GM21717 (cell line): ENCODE results near the gene RFNG.
"Not testable (repeated sequence)": the region's sequence is repeated elsewhere in the genome, so short reads cannot be mapped to it uniquely, and the experiment has no call there.

Source experiments
- ATAC-seq: cut with Tn5 transposase; IDR thresholded peaks from one replicate; pipeline ENCODE4 v1.9.1; 2021; ENCODE audit warnings: mild to moderate bottlenecking, moderate library complexity; ENCODE audit not compliant: unreplicated experiment

RFNG gene

GRCh38 chr17:82046903-82047302 lies 4.7 kb downstream of the RFNG start:
- no peak for ATAC-seq

DNA sequence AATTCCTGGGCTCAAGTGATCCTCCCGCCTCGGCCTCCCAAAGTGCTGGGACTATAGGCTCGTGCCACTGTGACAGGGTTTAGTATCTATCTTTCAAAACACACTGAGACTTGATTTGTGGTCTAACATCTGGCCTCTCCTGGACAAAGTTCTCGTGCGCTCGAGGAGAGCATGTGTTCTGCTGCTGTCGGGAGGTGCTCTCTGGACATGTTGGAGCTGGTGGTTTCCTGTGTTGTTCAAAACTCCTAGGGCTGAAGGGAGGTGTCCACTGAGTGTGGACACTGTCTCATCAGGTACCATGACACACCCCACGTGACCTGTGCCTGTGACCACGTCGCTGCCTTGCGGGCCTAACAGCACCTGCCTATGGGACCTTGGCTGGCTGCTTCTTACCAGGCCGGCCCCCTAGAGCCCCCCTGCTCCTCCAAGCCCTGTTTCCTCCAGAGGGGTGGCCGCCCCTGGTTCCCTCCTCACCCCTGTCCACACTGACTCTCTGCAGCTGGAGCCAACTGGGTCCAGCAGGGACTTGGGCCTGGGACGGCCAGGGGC lies 5.6 kb downstream of the RFNG start:
- ATAC-seq, result no peak

- no peak for ATAC-seq
Measured at GRCh38 chr17:82043507-82043906, 8.1 kb downstream of the RFNG start.

GRCh38 chr17:82042649-82043048 lies 9.0 kb downstream of the RFNG start:
- no peak for ATAC-seq

DNA sequence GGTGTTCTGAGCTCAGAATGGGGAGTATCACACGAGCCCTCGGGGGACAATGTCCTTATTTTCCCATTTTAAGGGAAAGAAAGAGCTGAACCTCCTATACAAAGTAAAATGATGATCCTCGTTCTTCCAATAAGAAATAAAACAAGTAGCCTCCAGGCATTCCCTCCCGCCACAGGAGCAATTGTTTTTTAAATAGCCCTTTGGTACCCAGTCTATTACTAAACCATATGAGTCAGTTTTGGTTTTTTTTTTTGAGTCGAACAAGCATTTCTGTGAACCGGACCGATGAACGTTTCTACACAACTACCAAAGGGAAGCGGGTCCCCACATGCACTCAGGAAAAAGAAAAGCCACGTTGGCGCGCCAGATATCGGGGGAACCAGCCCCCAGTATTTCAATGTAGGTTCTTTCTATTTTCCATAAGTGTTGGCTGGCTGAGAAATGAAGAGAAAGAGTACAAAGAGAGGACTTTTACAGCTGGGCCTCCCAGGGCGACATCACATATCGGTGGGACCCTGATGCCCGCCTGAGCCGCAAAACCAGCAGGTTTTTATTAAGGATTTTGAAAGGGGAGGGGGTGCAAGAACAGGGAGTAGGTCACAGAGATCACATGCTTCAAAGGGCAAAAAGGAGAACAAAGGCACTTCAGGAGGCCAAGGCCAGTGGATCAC lies 10.3 kb downstream of the RFNG start:
- ATAC-seq, result no peak

- ATAC-seq, result no peak
Measured at GRCh38 chr17:82039695-82040299, 11.8 kb downstream of the RFNG start.

- ATAC-seq, result not testable (repeated sequence)
Measured at GRCh38 chr17:82038796-82039409, 12.7 kb downstream of the RFNG start.

GRCh38 chr17:82037889-82038195 lies 13.8 kb downstream of the RFNG start:
- ATAC-seq, result no peak

GRCh38 chr17:82037092-82037888 lies 14.3 kb downstream of the RFNG start, which contains the start of gene DCXR:
Gene DCXR, minus strand, starts transcription at chr17:82037697. Its CDS starts 15 bp downstream, at chr17:82037682.
- ATAC-seq, result peak; percentile 86

DNA sequence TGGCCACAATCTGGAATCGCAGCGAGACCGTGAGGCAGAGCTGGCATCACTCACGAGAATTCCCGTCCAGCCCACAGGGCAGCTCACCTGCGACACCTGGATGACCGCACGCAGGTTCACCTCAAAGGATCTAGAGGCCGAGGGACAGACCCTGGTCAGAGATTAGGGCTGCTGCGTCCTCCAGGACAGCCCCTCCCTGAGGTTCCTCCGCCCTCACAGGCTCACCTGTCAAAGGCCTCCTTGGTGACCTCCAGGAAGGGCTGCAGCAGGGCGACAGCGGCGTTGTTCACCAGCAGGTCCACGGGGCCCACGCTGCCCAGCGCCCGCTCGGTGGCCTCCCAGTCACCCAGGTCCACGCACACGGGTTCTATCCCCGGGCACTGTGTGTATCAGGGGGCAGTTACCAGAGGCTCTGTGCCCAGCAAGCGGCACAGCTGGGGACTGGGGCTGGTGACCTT lies 14.9 kb downstream of the RFNG start:
- no peak for ATAC-seq

DNA sequence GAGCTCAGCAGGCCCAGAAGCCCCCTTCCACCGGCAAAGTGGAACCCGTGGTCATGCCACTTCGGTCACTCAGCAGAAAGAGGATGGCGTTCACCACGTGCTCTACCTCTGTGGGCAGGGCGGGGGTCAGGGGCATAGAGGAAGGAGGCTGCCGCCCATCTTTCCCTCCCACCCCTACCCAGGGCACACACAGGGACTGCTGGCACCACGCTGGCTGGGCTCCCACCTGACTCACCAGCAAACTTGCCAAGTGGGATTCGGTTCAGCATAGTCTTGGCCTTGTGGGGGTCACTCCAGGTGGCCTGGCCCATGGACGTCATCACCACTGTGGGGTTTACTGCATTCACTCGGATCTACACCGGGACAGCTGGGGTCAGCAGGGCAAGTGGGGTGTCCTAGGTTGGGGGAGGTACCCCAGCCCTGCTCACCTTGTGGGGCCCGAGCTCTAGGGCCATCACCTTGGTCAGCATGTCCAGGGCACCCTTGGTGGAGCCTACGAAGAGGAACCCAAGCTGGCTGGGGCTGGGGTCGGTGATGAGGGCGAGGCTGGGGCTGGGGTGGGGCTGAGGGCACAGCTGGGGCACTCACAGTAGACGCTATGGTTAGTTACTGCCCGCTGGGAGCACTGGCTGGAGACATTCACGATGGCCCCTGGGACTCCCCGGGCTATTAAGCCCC lies 15.5 kb downstream of the RFNG start:
- ATAC-seq, result no peak

DNA sequence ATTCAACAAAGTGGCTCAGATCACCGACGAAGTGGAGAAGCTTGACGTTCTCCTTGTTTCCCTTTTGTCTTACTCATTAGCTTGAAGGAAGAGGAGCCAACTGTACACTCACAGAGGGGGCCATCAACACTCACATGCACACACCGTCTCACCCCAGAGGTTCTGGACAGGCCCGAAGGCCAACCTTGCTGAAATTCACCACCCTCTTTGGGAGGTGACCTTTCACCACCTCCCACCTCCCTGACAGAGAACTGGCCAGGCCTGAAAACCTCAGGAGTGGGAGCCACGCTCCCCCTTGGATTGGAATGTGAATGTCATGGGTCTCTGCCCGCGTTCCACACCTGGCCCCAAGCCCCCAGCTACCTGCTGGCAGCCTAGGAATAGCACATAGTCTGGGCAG lies 16.1 kb downstream of the RFNG start:
- ATAC-seq, result no peak

DNA sequence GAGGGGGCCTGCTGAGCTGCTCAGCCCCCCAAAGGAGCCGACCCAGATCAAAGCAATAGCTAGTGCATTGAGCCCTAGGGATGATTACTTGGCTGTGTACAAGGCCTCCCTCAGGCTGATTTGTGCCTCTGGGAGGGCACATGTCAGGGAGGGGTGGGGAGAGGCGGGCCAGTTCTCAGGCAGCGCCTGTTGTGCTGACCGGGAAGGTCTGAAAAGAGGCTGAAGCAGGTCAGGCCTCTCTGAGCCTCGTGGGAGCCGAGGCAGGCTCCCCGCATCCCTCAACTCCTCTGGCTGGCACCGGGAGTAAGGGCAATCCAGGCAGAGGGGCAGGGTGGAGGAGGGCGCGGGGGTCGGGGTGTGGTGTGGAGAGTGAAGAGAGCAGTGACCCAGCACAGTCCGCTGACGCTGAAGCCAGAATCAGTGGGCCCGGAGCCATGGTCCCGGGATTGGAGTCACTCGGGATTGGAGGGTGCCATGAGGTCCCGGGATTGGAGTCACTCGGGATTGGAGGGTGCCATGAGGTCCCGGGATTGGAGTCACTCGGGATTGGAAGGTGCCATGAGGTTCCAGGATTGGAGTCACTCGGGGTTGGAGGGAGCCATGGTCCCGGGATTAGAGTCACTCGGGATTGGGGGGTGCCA lies 17.1 kb downstream of the RFNG start:
- no peak for ATAC-seq

GRCh38 chr17:82033359-82034085 lies 18.1 kb downstream of the RFNG start:
- no peak for ATAC-seq

GRCh38 chr17:82031885-82032627 lies 19.6 kb downstream of the RFNG start:
- no peak for ATAC-seq

- ATAC-seq, result no peak
Measured at GRCh38 chr17:82031303-82031884, 20.2 kb downstream of the RFNG start, which contains the start of gene RAC3. Gene RAC3, plus strand, starts transcription at chr17:82031678. Its CDS starts 84 bp downstream, at chr17:82031762.

- no peak for ATAC-seq
Measured at GRCh38 chr17:82030470-82031302, 20.9 kb downstream of the RFNG start.
